ENCODE measurements around the gene HDDC3.

Gene HDDC3

GRCh38 chr15:90952901-90953677, 20.7 kb upstream of the HDDC3 start:
- DNase-seq = no peak

GRCh38 chr15:90950676-90951075, 18.3 kb upstream of the HDDC3 start:
- no peak for DNase-seq

- DNase-seq = no peak
These were observed 17.8 kb upstream of the HDDC3 start for GRCh38 chr15:90949979-90950675.

GRCh38 chr15:90948506-90948905, 16.2 kb upstream of the HDDC3 start:
- no peak for DNase-seq

- DNase-seq = no peak
These were observed 15.4 kb upstream of the HDDC3 start for GRCh38 chr15:90947577-90948357.

GRCh38 chr15:90946941-90947576, 14.7 kb upstream of the HDDC3 start:
- no peak for DNase-seq

- no peak for DNase-seq
These were observed 14.2 kb upstream of the HDDC3 start for GRCh38 chr15:90946538-90946937.

- DNase-seq = no peak
These were observed 12.7 kb upstream of the HDDC3 start for GRCh38 chr15:90945091-90945490.

GRCh38 chr15:90942354-90943120, 10.2 kb upstream of the HDDC3 start:
- no peak for DNase-seq

- no peak for DNase-seq
These were observed 8.7 kb upstream of the HDDC3 start for GRCh38 chr15:90941038-90941437.

GRCh38 chr15:90939756-90940155, 7.4 kb upstream of the HDDC3 start:
- no peak for DNase-seq

- no peak for DNase-seq
These were observed 5.9 kb upstream of the HDDC3 start for GRCh38 chr15:90938261-90938660.

- DNase-seq = no peak
These were observed 4.5 kb upstream of the HDDC3 start for GRCh38 chr15:90936823-90937222.

GRCh38 chr15:90934949-90935751, 2.8 kb upstream of the HDDC3 start, which contains the start of gene UNC45A:
Gene UNC45A (plus strand): TSS chr15:90935285. CDS start chr15:90935325, 40 bp downstream.
- peak; percentile 77 for DNase-seq

GRCh38 chr15:90934256-90934948, 2.1 kb upstream of the HDDC3 start:
- peak; percentile 67 for DNase-seq

GRCh38 chr15:90933301-90933700, 952 bp upstream of the HDDC3 start:
- DNase-seq = no peak

- DNase-seq = no peak
These were observed 277 bp upstream of the HDDC3 start for GRCh38 chr15:90932660-90932991.

GRCh38 chr15:90931575-90931827, 848 bp downstream of the HDDC3 start:
- DNase-seq = no peak

GRCh38 chr15:90930861-90931574, 1.3 kb downstream of the HDDC3 start:
- DNase-seq = no peak

- no peak for DNase-seq
These were observed 2.9 kb downstream of the HDDC3 start for GRCh38 chr15:90929246-90930019.
